Heart right ventricle (tissue), 16 donors: ENCODE results near the gene IGSF22. TPM values are rescaled to one million over a fixed set of nuclear protein-coding genes. Genes with fewer than 3 reads are reported as not detected.

Source experiments
- ATAC-seq, 8 donors: fragments of 200-7000 bp; cut with Tn5 transposase; one replicate each; pipeline ENCODE4 v1.9.1; 2020; ENCODE audit warnings: mild to moderate bottlenecking in 8 of 8, moderate library complexity in 8 of 8, moderate number of reproducible peaks in 1 of 8
- DNase-seq, 2 donors: peaks; one replicate each; pipeline ENCODE4 v3.0.0-alpha.2; 2020
- H3K27ac ChIP-seq, 10 donors: fragments of 200-600 bp; sonication (generic) in 2 of 10; one replicate each; pipeline versions ENCODE4 v1.5.0 to v1.8.0; 2020 to 2022; ENCODE audit warnings: mild to moderate bottlenecking in 3 of 10
- H3K27me3 ChIP-seq, 7 donors: fragments of 200-600 bp; one replicate each; pipeline ENCODE4 v1.8.0; 2021 to 2022; ENCODE audit warnings: mild to moderate bottlenecking in 2 of 7
- H3K36me3 ChIP-seq, 9 donors: fragments of 200-600 bp; sonication (generic) in 1 of 9; one replicate each; pipeline versions ENCODE4 v1.5.0 to v1.8.0; 2020 to 2022; ENCODE audit warnings: mild to moderate bottlenecking in 2 of 9
- H3K4me1 ChIP-seq, 9 donors: fragments of 200-600 bp; sonication (generic) in 1 of 9; one replicate each; pipeline versions ENCODE4 v1.5.0 to v1.8.0; 2020 to 2022; ENCODE audit warnings: mild to moderate bottlenecking in 4 of 9
- H3K4me3 ChIP-seq, 10 donors: fragments of 200-600 bp; sonication (generic) in 2 of 10; one replicate each; pipeline versions ENCODE4 v1.5.0 to v1.8.0; 2020 to 2022; ENCODE audit warnings: mild to moderate bottlenecking in 7 of 10, moderate library complexity in 2 of 10
- H3K9me3 ChIP-seq, 11 donors: fragments of 200-600 bp in 10 of 11; sonication (generic) in 2 of 11; one replicate each; pipeline versions ENCODE4 v1.5.0 to v1.8.0; 2013 to 2022; ENCODE audit warnings: mild to moderate bottlenecking in 2 of 11, control low read depth in 1 of 11, moderate library complexity in 1 of 11
- WGBS, 2 donors: extraction: QIAGEN DNeasy Blood & Tissue Kit; methylation state at CpG; one replicate each; pipeline ENCODE4 v1.1.7; 2013; ENCODE audit warnings: inconsistent platforms in 1 of 2; 5-methylcytosine and 5-hydroxymethylcytosine counted together
- intact Hi-C, 10 donors: fragments of 100-400 bp; cut with DNase I; formaldehyde crosslinking; loops; one replicate each; pipeline versions ENCODE4 v1.11.1 to v1.14.2; 2022
- polyA plus RNA-seq, 2 donors: library from polyadenylated mRNA; stranded (reverse); fragments of 200-250 nt; gene quantifications; one replicate each; pipeline ENCODE4 v1.2.3, GENCODE V29; 2013
- total RNA-seq, 10 donors: library from RNA; stranded (reverse); fragmentation: NEBNext Ultra II Directional in 3 of 10; extraction: Animal tissue kit (Norgen Biotek cat#: 25700) in 3 of 10; gene quantifications; one replicate each; pipeline versions ENCODE4 v1.2.1 to v1.2.4, GENCODE V29; 2021 to 2023
- TF ChIP-seq, protein P1 (sequence below), 9 donors: fragments of 200-600 bp; sonication (generic) in 2 of 9; IDR thresholded peaks; one replicate each; pipeline versions ENCODE4 v1.5.0 to v1.8.0; 2021 to 2022; ENCODE audit warnings: antibody characterized with exemption in 9 of 9, mild to moderate bottlenecking in 5 of 9, moderate library complexity in 1 of 9
- donor health status: Arrhythmogenic right ventricular cardiomyopathy.
- donor health status: ischemic (EF 13 %, LVEDD 7.1; RV severe dilation, severe dysfunction).
- donor health status: healthy with polysubstance abuse.
- donor health status: DM: no; HTN: yes; CAD: no.
- donor health status: DM: no; HTN: no; CAD: no.
- donor health status: ischemic (EF 25% LVEDD 6.9; RV normal size, moderate dysfunction).
- donor health status: ischemic (EF 25% LVEDD 5.7; RV mildly dilated, moderate dysfunction).
- donor health status: healthy.
- donor health status: DM: yes; HTN: yes; CAD: no.
- donor health status: Ischemic cardiomyopathy.
- donor health status: ischemic (EF 35%, LVEDD 5.7; RV mildly dilated, moderate dysfunction).
- donor health status: nonischemic (EF 11% LVEDD 7.7; RV severe dilation, severe dysfunction).
- donor health status: DM: yes; HTN: yes; CAD: no.
- donor health status: PGD.
- donor health status: ischemic (EF 29% LVEDD 5.4; RV normal size, mild dysfunction).
- donor health status: nonischemic (EF 23%, LVEDD 6.1; RV moderate dilation, normal function).

IGSF22 gene
- total and polyA plus RNA-seq, 12 donors: 0.18 to 1.3 (median 0.62) TPM; not detected in 1

DNA sequence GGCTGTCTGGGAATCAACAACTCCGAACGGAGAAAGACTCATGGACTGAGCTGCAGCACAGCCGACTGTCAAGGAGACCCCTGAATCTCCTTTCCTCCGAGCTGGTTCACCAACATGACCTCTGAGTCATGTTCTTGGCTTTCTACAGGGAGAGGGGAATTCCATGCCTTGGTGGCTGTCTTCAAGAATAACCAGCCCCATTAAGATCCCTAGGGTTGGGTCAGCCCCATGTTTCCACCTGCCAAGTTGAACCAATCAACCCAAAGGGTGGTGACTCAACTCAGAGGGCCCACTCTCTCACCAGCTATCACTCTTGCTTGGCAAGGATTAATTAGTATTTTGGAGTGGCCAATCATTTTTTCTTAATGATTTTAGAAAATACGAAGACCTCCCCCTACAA is 28.3 kb upstream of the IGSF22 start:
- Histone ChIP-seq H3K27ac (no peak overlapping the region), H3K9me3 (no peaks in the 10 kb centered on the region), H3K4me1 (peaks cover 0 to 5% (median 0%) of the 10 kb centered on the region in 9 donors), H3K4me3 (no peak overlapping the region), H3K27me3 (peaks cover 0 to 9% (median 0%) of the 10 kb centered on the region in 7 donors), H3K36me3 (no peaks in the 10 kb centered on the region)
- ATAC-seq: no peak
- intact Hi-C loops: no loop called here
- no peak for DNase-seq
- WGBS, 2 donors: 48 to 84% methylated on average over 5 of the region's 5 CpGs
- TF ChIP-seq, protein P1, sequence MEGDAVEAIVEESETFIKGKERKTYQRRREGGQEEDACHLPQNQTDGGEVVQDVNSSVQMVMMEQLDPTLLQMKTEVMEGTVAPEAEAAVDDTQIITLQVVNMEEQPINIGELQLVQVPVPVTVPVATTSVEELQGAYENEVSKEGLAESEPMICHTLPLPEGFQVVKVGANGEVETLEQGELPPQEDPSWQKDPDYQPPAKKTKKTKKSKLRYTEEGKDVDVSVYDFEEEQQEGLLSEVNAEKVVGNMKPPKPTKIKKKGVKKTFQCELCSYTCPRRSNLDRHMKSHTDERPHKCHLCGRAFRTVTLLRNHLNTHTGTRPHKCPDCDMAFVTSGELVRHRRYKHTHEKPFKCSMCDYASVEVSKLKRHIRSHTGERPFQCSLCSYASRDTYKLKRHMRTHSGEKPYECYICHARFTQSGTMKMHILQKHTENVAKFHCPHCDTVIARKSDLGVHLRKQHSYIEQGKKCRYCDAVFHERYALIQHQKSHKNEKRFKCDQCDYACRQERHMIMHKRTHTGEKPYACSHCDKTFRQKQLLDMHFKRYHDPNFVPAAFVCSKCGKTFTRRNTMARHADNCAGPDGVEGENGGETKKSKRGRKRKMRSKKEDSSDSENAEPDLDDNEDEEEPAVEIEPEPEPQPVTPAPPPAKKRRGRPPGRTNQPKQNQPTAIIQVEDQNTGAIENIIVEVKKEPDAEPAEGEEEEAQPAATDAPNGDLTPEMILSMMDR (IDR thresholded peaks at IDR 0.05): no peak

DNA sequence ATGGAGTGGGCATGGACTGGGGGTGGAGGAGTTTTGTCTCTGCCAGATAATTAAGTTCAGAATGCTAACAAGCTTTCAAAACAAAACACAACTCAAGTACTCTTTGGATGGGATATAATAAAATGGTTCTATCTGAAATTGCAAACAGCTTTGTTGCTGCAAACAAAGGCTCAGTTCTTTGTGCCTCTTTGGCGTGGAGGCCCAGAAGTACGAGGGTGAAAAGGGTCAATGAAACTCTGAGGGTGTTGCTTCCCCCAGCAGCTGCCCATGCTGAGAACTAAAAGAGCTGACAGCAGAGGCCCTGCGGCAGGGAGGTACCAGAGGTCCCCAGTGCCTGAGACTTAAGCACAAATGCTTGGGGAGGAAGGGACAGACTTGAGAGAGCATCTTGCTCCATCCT is 26.5 kb upstream of the IGSF22 start:
- TF ChIP-seq, protein P1 (IDR thresholded peaks at IDR 0.05): no peak
- WGBS, 2 donors: 51 to 75% methylated on average over 3 of the region's 3 CpGs
- intact Hi-C loops: no loop called here

DNA sequence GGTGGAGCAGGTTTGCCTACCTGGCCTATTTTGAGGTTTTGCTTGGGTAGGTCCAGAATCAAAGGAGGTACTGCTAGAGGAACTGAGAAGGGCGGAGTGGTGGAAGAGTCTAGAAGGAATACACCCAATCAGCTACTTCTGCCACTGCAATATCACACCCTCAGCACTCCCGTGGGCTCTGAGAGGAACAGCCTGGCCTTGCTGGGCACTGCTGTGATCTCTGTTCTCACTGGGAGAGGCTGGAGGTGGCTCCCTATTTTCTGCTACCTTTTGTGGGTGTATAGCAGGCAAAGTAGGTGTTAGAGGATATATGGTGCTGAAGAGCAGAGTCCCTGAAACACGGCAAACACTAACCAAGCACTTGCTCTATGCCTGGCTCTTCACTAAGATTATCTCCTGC is 25.0 kb upstream of the IGSF22 start:
- Histone ChIP-seq H3K36me3 (no peaks in the 10 kb centered on the region), H3K4me3 (no peak overlapping the region), H3K27me3 (peaks cover 0 to 6% (median 0%) of the 10 kb centered on the region in 7 donors), H3K4me1 (peaks cover 0 to 5% (median 0%) of the 10 kb centered on the region in 9 donors), H3K27ac (no peak overlapping the region), H3K9me3 (no peaks in the 10 kb centered on the region)
- WGBS, 2 donors: 78 to 89% methylated on average over 3 of the region's 3 CpGs
- TF ChIP-seq, protein P1 (IDR thresholded peaks at IDR 0.05): no peak
- intact Hi-C loops: no loop called here
- DNase-seq (no peak), ATAC-seq (no peak)

More for the DNA sequence above, 26.5 kb upstream of the IGSF22 start:
- ATAC-seq (no peak), DNase-seq (no peak)
- H3K4me1 ChIP-seq: peaks cover 0 to 5% (median 0%) of the 10 kb centered on the region in 9 donors
- no peak overlapping the region for H3K27ac ChIP-seq
- no peak overlapping the region for H3K4me3 ChIP-seq
- H3K36me3 ChIP-seq: no peaks in the 10 kb centered on the region
- peaks cover 0 to 6% (median 0%) of the 10 kb centered on the region in 7 donors for H3K27me3 ChIP-seq
- no peaks in the 10 kb centered on the region for H3K9me3 ChIP-seq

DNA sequence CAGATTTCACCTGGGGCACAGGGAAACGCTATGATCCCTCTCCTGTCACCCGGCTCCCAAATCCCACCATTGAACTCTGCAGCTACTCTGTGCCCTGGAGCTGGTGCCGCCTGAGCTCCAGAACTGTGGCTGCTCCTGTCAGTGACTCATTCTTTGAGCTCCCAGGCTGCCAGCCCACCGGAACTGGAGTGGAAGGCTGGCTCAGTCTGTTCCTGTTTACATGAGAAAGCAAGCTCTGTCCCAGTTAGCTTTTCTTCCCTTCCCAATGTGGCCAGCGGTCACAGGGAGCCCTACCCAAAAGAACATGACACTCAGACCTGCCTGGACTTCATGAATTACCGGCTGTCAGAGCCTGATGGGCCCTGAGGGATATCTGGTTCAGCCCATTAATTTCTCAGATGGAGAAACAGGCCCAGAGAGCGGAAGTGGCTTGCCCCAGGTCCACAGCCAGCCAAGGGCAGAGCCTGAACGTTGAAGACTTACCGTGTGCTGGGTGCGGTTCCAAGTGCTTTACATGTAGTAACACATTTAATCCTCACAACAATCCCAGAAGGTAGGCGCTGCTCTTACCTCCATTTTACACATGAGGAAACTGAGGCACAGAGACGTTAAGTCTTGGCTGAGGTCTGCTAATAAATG is 23.8 kb upstream of the IGSF22 start:
- 66 to 73% methylated on average over 12 of the region's 12 CpGs for WGBS, 2 donors

More for the DNA sequence above, 23.8 kb upstream of the IGSF22 start:
- H3K9me3 ChIP-seq: no peaks in the 10 kb centered on the region
- TF ChIP-seq, protein P1 (IDR thresholded peaks at IDR 0.05): no peak
- H3K27ac ChIP-seq: no peak overlapping the region
- peaks cover 0 to 5% (median 0%) of the 10 kb centered on the region in 9 donors for H3K4me1 ChIP-seq
- H3K4me3 ChIP-seq: no peak overlapping the region
- intact Hi-C loops: no loop called here
- H3K27me3 ChIP-seq: peaks cover 0 to 6% (median 0%) of the 10 kb centered on the region in 7 donors
- DNase-seq (no peak), ATAC-seq (peak in 2 of 8 donors; percentile 28 to 64)
- no peaks in the 10 kb centered on the region for H3K36me3 ChIP-seq
